Posterior cingulate gyrus (tissue), 11 donors: ENCODE measurements around the gene RIPK3.

ENCODE experiments used
- DNase-seq, 10 donors: peaks; one replicate each; pipeline versions ENCODE4 v3.0.0 to v3.0.0-alpha.2; 2020 to 2021; ENCODE audit warnings: mixed read lengths in 3 of 10
- intact Hi-C: fragments of 100-400 bp; cut with DNase I; formaldehyde crosslinking; loops from one replicate; pipeline ENCODE4 v1.15.1; 2023

RIPK3 gene

GRCh38 chr14:24327303-24327702 is 12.5 kb downstream of the RIPK3 start:
- intact Hi-C loops = no loop called here
- peak in 2 of 10 donors; percentile 65 to 68 for DNase-seq

GRCh38 chr14:24325963-24326362 is 13.8 kb downstream of the RIPK3 start:
- peak in 2 of 10 donors; percentile 17 to 62 for DNase-seq
- intact Hi-C loops = no loop called here

- intact Hi-C loops = no loop called here
- peak in 2 of 10 donors; percentile 14 to 33 for DNase-seq
Measured at GRCh38 chr14:24325041-24325530, 14.7 kb downstream of the RIPK3 start.

- intact Hi-C loops = no loop called here
- DNase-seq = peak in 2 of 10 donors; percentile 69 to 74
Measured at GRCh38 chr14:24324024-24324423, 15.8 kb downstream of the RIPK3 start.

GRCh38 chr14:24323341-24323740 is 16.4 kb downstream of the RIPK3 start:
- intact Hi-C loops = no loop called here
- DNase-seq = peak in 2 of 10 donors; percentile 10 to 24

- intact Hi-C loops = no loop called here
- DNase-seq = peak in 2 of 10 donors; percentile 40 to 58
Measured at GRCh38 chr14:24322672-24323071, 17.1 kb downstream of the RIPK3 start.

- intact Hi-C loops = no loop called here
- peak in 2 of 10 donors; percentile 41 to 46 for DNase-seq
Measured at GRCh38 chr14:24321212-24321975, 18.4 kb downstream of the RIPK3 start.

- intact Hi-C loops = no loop called here
- DNase-seq = no peak
Measured at GRCh38 chr14:24317141-24317928, 22.5 kb downstream of the RIPK3 start.

GRCh38 chr14:24316597-24316950 is 23.2 kb downstream of the RIPK3 start:
- intact Hi-C loops = no loop called here
- peak in 1 of 10 donors; percentile 64 for DNase-seq

GRCh38 chr14:24315807-24316596 is 23.8 kb downstream of the RIPK3 start:
- intact Hi-C loops = no loop called here
- peak in 2 of 10 donors; percentile 77 to 85 for DNase-seq

- peak in 1 of 10 donors; percentile 79 for DNase-seq
- intact Hi-C loops = no loop called here
Measured at GRCh38 chr14:24315243-24315806, 24.5 kb downstream of the RIPK3 start.

GRCh38 chr14:24314377-24315193 is 25.2 kb downstream of the RIPK3 start:
- intact Hi-C loops = no loop called here
- DNase-seq = peak in 2 of 10 donors; percentile 18 to 62

- peak in 2 of 10 donors; percentile 16 to 35 for DNase-seq
Measured at GRCh38 chr14:24313913-24314312, 25.9 kb downstream of the RIPK3 start.

GRCh38 chr14:24312736-24313507 is 26.9 kb downstream of the RIPK3 start:
- peak in 2 of 10 donors; percentile 7 to 64 for DNase-seq
- intact Hi-C loops = no loop called here

More at GRCh38 chr14:24313913-24314312, 25.9 kb downstream of the RIPK3 start:
- intact Hi-C loops = no loop called here

- peak in 1 of 10 donors; percentile 60 for DNase-seq
- intact Hi-C loops = no loop called here
Measured at GRCh38 chr14:24311837-24312615, 27.8 kb downstream of the RIPK3 start.

- DNase-seq = peak; percentile 44 to 96 (median 69)
- intact Hi-C loops = no loop called here
Measured at GRCh38 chr14:24310646-24311604, 28.9 kb downstream of the RIPK3 start, which contains the start of gene LTB4R. TSS of gene LTB4R (plus strand) at chr14:24311502. CDS start at chr14:24315652, 4,150 bp downstream.

- intact Hi-C loops = no loop called here
- DNase-seq = no peak
Measured at GRCh38 chr14:24310265-24310645, 29.5 kb downstream of the RIPK3 start.
